ENCODE data around the gene ZNF284.
A peak's percentile ranks its signal among the peaks of the same experiment; 100 is the strongest.

ZNF284 gene
- total RNA-seq, result 0.21 to 2.0 (median 1.2) reads per million in 18 experiments

DNA sequence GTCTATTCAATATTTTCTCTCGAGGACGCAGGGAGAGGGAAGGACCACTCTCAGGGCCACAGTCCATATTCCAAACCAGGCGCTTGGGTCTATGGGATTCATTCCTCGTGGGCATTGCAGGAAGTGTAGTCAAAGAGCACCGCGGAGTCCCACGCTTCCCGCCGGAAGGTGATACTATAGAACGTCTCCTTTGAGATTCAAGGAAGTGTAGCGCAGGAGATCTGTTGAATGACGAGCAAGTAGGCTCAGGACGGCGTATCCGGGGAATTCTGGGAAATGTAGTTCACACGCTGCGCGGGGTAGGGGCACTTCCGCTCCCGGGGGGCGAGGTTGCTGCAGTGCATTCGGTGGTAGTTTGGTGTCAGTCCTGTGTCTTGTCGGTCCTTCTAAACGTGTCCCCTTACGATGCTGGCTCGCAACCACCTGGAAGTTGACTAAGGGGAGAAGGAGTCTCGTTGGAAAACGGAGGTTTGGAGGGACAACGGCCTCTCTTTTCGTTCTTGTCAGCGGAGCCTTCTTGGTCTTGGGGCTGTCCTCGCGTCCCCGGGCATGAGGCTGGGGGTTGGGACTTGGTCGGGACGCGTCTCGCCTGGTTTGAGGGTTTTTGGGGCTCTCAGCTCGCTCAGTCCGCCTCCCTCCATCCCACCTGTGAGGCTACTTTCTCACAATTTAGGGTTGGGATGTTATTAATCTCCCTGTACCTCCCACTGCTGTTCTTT, at the start of gene ZNF284:
Gene ZNF284, plus strand, starts transcription at position 336 of the 719 bp plus-strand sequence. CDS start 4,231 bp downstream, outside the sequence.
- DNase-seq, result peak; percentile 82 to 93

DNA sequence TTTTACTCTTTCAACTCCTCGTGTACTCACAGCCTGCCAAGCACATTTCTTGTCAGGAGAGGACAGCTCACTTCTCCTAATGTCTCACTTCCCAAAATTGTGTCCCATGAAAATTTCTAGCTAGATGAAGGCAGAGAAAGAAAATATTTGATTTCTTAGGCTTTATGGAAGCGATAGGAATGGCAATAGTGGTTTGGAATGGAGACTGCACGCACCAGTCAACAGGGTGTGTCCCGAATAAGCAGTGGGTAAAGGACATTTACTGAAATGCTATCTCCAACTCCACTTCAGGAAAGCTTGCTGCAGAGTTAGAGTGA, 47.1 kb upstream of the ZNF284 start:
- DNase-seq, result no peak

DNA sequence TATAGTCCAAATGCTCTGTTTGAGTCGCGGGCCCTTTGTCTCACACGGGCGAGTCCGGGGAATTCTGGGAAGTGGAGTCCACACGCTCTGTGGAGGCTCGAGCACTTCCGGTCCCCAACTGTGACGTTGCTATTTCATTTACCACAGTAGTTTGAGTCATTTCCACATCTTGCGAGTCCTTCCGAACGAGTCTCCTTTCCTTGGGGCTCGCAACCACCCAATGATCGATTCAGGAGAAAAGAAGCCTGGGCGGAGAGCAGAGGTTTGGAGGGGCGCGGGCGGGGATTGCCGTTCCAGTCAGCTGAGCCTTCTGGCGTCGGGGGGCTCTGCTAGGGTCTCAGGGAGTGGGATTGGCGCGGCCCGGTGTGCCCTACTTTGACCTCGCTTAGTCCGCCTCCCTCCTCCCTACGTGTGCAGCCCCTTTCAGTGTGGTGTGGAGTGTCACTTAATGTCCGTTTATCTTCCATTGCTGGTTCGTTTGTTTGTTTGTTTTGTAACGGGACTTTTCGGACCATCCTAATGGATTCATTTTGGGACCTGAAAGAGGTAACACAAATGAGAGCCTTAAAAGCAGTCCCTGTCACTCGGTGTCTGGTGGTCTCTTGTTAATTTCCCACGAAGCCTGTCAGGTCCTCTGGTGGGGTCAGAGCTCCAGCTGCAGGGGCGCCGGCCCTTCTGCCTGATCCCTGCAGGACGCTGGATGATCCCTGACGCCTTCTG, 46.6 kb upstream of the ZNF284 start, which contains the start of gene ZNF222:
Gene ZNF222, plus strand, starts transcription at position 163 of the 720 bp plus-strand sequence. Its CDS starts 58 bp downstream, at position 221.
- DNase-seq, result peak; percentile 91 to 92

GRCh38 chr19:44026622-44027021, 45.3 kb upstream of the ZNF284 start:
- no peak for DNase-seq

- DNase-seq, result no peak
Observed at GRCh38 chr19:44032001-44032610, 39.9 kb upstream of the ZNF284 start.

GRCh38 chr19:44042147-44042546, 29.8 kb upstream of the ZNF284 start:
- DNase-seq, result no peak

DNA sequence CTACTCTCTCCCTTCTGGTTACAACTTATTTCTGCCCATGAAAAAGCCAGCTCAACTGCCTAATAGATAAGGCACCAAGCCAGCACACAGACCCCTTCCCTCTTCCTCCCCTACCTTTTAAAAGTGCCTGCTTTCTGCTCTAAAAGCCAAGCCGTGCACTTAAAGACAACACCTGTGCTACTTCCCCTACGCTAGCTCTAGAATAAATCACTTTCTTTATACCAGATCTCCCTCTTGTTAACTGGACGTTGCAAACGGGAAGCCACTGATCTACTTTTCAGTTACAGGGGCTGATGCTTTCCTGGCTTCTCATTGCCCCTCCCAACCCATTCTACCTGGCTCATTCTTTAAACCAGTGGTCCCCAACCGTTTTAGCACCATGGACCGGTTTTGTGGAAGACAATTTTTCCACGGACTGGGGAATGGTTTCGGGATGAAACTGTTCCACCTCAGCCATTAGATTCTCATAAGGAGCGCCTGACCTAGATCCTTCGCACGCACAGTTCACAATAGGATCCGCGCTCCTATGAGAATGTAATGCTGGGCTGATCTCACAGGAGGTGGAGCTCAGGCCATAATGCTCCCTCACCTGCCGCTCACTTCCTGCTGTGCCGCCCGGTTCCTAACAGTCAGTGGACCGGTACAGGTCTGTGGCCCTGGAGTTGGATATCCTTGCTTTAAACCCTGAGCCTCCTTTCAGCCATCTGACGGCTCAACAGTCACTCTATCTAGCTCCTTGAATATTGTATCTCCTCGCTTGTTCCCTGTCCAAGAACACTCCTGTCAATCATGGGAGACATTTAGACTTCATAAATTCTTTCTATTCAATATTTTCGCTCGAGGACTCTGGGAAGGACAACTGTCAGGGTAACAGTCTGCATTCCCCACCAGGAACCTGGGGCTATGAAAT, 21.0 kb upstream of the ZNF284 start:
- peak in 1 of 2 donors; percentile 4 for DNase-seq

DNA sequence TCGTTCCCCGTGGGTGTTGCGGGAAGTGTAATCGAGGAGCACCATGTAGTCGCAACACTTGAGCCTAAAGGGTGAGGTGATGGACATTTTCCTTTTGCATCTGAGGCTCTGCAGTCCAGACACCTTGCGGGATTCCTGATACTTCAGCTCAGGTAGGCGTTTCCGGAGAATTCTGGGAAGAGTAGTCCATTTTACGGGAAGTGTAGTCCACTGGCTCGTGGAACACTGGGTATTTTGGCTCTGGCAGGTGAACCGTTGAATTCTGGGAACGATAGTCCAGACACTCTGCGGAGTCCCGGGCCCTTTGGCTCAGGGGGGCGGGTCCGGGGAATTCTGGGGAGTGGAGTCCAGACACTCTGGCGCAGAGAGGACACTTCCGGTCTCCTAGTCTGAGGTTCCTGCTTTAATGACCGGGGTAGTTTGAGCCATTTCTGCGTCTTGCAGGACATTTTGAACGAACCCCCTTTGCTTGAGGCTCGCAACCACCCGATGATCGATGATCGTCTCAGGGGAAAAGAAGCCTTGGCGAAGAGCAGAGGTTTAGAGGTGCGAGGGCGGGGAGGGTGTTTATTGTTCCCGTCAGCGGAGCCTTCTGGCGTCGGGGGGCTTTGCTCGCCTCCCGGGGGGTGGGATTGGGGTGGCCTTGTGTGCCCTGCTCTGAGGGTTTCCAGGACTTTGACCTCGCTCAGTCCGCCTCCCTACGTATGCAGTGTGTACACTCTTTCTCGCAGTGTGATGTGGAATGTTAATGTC, 20.1 kb upstream of the ZNF284 start, which contains the start of gene ZNF223:
Gene ZNF223, plus strand, starts transcription at position 387 of the 753 bp plus-strand sequence. CDS start 3,141 bp downstream, outside the sequence.
- peak; percentile 95 to 96 for DNase-seq

GRCh38 chr19:44055870-44056269, 16.1 kb upstream of the ZNF284 start:
- no peak for DNase-seq

DNA sequence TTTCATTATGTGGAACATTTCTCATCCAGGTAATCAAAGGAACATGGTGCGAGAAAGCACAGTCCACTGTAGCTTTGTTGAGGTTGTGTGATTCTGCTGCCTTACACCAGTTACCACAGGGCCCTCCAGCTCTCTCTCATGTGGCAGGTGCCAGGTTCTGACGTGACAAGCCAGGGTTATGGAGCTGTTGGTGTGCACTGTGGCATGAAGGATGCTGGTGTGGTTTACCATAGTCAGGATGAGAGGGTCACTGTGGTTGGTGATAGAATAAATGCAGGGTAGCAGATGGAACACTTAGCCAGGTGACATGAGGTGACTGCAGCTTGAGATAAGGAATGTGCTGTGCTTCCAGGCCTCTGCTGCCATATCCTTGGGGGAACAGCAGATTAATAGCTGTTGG, 12.7 kb upstream of the ZNF284 start:
- DNase-seq, result no peak

GRCh38 chr19:44061038-44061437, 10.9 kb upstream of the ZNF284 start:
- DNase-seq, result no peak

- no peak for DNase-seq
Observed at GRCh38 chr19:44066305-44066704, 5.7 kb upstream of the ZNF284 start.

GRCh38 chr19:44069415-44069814, 2.5 kb upstream of the ZNF284 start:
- DNase-seq, result no peak

DNA sequence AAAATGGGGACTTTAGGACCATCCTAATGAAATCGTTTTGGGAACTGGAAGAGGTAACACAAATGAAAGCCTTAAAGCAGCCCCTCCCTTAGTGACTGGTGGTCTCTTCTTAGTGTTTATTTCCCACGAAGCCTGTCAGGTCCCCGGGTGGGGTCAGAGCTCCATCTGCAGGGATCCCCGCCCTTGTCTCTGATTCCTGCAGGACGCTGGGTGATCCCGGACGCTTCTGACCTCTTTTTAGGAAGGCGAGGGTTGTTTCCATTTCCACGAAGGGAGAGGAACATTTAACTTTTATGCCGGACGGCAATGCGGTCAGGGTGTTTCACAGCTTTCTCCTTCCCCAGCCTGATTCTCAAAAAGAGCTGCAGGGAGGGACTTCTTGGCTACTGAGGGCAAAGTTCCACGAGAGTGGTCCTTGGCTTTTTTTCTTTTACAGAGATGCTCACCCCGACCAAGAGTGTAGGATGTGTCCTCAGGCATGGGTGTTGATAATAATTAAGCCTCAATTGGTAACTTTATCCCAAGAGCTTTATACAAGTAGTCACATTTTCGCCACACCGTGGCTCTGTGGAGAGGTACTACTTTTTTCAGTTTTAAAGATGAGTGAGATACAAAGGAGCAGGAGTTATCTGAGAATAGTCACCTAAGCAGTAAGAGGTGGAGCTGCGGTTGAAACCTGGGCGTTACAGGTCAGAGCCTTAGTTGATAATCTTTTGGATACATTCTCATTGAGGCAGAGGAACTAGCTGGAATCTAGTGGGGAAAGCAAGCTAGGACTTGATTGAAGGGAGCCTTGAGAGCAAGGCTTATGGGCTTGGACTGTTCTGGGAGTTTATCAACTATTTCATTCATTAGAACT, 813 bp downstream of the ZNF284 start:
- DNase-seq, result no peak

- DNase-seq, result no peak
Observed at GRCh38 chr19:44076325-44076724, 4.4 kb downstream of the ZNF284 start.

DNA sequence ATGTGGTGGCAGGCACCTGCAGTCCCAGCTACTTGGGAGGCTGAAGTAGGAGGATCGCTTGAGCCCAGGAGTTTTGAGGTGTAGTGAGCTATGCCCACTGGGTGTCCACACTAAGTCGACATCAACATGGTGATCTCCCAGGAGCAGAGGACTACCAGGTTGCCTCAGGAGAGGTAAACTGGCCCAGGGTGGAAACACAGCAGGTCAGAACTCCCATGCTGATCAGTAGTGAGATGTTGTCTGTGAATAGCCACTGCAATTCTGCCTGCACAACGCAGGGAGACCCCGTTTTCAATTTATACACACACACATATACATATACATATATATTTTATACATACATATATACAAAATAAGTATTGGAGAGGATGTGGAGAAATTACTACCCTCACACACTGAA, 20.1 kb downstream of the ZNF284 start:
- no peak for DNase-seq

DNA sequence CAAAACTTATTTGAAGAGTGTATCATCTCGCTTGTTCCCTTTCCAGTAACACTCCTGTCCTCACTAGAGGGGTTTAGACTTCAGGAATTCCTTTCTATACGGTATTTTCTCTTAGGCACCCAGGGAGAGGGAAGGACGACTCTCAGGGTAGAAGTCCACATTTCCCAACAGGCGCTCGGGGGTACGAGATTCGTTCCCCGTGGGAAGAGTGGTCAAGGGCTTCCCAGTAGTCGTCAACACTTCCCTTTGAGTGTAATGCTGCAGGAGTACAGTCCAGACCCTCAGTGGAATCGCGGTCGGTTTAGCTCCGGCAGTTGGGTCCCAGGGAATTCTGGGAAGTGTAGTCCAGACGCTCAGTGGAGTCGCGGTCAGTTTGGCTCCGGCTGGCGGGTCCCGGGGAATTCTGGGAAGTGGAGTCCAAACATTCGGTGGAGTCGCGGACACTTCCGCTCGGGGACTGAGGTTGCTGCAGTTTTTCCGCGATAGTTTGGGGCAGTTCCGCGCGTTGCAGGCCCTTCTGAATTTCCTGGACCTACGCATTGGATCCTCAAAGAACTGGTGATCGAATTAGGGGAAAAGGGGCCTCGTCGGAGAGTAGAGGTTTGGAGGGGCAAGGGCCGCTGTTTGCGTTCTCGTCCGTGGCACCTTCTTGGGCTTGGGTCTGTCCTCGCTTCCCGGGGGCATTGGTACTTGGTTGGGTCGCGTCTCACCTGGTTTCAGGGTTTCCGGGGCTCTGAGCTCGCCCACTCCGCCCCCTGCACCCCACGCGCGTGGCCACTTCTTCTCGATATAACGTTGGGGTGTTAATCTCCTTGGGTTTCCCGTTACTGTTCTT, 22.2 kb downstream of the ZNF284 start, which contains the start of gene ZNF224:
Gene ZNF224, plus strand, starts transcription at position 431 of the 835 bp plus-strand sequence. CDS start 3,513 bp downstream, outside the sequence.
- DNase-seq, result peak; percentile 94 to 95

- DNase-seq, result no peak
Observed at GRCh38 chr19:44107751-44108150, 35.8 kb downstream of the ZNF284 start.

DNA sequence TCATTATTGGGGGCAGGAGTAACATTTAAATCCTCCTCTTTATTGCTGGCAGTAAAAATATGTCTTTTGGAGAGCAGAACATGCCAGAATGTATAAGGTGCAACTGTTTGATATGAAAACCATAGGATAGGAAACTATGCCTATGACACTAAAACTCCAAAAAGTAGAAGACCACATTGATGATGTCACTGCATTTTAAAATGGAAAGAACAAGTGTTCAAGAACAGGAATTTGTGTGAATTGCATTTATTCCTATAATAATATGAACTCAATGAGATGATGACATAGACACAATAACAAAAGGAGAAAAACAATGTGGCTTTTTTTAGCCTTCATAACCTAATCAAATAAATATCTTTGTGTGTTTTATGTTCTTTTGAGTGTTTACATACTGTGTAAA, 37.5 kb downstream of the ZNF284 start:
- DNase-seq, result no peak

Data from inflammatory macrophage (primary cell).